ENCODE measurements around the gene RLF.
A peak's percentile ranks its signal among the peaks of the same experiment; 100 is the strongest.

The RLF gene, protein sequence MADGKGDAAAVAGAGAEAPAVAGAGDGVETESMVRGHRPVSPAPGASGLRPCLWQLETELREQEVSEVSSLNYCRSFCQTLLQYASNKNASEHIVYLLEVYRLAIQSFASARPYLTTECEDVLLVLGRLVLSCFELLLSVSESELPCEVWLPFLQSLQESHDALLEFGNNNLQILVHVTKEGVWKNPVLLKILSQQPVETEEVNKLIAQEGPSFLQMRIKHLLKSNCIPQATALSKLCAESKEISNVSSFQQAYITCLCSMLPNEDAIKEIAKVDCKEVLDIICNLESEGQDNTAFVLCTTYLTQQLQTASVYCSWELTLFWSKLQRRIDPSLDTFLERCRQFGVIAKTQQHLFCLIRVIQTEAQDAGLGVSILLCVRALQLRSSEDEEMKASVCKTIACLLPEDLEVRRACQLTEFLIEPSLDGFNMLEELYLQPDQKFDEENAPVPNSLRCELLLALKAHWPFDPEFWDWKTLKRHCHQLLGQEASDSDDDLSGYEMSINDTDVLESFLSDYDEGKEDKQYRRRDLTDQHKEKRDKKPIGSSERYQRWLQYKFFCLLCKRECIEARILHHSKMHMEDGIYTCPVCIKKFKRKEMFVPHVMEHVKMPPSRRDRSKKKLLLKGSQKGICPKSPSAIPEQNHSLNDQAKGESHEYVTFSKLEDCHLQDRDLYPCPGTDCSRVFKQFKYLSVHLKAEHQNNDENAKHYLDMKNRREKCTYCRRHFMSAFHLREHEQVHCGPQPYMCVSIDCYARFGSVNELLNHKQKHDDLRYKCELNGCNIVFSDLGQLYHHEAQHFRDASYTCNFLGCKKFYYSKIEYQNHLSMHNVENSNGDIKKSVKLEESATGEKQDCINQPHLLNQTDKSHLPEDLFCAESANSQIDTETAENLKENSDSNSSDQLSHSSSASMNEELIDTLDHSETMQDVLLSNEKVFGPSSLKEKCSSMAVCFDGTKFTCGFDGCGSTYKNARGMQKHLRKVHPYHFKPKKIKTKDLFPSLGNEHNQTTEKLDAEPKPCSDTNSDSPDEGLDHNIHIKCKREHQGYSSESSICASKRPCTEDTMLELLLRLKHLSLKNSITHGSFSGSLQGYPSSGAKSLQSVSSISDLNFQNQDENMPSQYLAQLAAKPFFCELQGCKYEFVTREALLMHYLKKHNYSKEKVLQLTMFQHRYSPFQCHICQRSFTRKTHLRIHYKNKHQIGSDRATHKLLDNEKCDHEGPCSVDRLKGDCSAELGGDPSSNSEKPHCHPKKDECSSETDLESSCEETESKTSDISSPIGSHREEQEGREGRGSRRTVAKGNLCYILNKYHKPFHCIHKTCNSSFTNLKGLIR (N-terminal part only)

GRCh38 chr1:40161125-40161887, at the start of gene RLF:
TSS of gene RLF (plus strand) at chr1:40161387. CDS start at chr1:40161400, 13 bp downstream.
- peak; percentile 94 for FAIRE-seq
- peak; percentile 93 for DNase-seq (ENCODE audit: insufficient read length, low spot score)

DNA sequence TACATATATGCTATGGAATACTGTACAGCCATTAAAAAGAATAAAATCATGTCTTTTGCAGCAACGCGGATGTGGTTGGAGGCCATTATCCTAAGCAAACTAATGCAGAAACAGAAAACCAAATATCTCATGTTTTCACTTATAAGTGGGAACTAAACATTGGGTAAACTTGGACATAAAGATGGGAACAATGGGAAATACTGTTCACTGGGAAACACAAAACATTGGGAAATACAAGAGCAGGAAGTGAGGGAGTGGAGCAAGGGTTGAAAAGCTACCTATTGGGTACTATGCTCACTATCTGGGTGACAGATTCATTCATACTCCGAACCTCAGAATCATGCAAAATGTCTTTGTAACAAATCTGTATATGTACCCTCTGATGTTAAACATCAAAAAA, 46.8 kb upstream of the RLF start:
- DNase-seq (ENCODE audit: insufficient read length, low spot score) (no peak), FAIRE-seq (no peak)

DNA sequence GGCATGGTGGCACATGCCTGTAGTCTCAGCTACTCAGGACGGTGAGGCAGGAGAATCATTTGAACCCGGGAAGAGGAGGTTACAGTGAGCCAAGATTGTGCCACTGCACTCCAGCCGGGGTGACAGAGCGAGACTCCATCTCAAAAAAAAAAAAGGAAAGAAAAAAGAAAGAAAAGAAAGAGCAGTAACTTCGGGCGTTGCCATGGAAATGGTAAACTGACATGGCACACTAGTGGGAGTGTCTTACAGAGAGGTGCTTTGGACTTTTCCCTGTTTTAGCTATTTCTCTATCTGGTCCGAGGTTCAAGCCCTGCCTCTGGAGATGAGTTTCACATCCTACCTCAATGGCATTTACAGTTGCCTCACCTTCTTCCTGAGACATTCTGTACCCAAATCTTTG, 41.1 kb upstream of the RLF start:
- DNase-seq (ENCODE audit: insufficient read length, low spot score), result no peak
- FAIRE-seq, result no peak

GRCh38 chr1:40122855-40123254, 38.3 kb upstream of the RLF start:
- FAIRE-seq, result no peak
- DNase-seq (ENCODE audit: insufficient read length, low spot score), result no peak

DNA sequence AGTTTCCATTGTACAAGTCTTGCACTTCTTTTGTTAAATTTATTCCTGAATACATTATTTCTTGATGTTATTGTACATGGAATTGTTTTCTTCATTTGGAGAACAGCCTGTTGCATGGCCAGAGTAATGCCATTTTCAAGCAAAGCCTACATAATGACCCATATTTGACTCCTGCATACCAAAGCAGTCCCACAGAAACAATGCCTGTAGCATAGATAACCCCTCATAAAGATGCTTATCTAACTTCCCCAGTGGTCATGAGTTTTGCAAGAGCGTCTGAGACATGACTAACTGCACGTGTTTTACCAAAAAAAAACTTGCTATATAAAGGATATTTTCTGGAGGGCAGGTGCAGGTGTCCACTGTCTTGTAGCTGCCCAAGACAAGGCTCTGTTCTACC, 30.3 kb upstream of the RLF start:
- FAIRE-seq, result no peak
- DNase-seq (ENCODE audit: insufficient read length, low spot score), result peak; percentile 30

GRCh38 chr1:40132383-40133311, 28.5 kb upstream of the RLF start:
- DNase-seq (ENCODE audit: insufficient read length, low spot score) (no peak), FAIRE-seq (no peak)

- FAIRE-seq (no peak), DNase-seq (ENCODE audit: insufficient read length, low spot score) (no peak)
Measured at GRCh38 chr1:40133312-40133665, 27.9 kb upstream of the RLF start.

GRCh38 chr1:40133839-40134238, 27.3 kb upstream of the RLF start:
- FAIRE-seq, result no peak
- DNase-seq (ENCODE audit: insufficient read length, low spot score), result no peak

DNA sequence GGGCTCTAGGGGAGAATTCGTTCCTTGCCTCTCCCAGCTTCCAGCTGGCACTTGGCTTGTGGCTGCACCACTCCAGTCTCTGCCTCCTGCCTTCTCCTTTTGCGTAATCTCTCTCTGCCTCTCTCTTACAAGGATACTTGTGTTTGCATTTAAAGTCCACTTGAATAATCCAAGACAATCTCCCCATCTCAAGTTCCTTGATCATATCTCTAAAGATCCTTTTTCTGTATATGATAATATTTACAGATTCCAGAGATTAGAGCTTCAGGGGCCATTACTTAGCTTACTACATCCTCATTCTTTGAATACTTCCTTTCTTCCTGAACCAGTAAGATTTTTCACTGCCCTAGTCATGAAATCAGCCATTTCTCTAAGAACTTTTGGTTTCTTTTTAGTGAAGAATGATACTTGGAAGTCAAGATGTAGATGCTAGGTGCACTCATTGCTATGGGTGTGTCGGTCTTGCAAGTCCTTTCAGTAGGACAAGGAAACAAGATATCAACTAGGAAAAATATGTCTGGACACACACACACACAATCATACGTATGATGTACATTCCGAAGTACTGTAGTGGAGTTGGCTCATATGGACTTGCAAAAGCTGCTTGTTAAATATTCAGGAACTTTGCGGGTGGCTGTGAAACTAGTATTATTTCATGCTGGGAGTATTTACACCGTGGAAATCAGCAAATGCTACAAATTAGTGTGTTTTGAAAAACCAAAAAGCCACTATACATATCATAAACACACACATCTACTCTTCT, 20.8 kb upstream of the RLF start:
- FAIRE-seq, result no peak

DNA sequence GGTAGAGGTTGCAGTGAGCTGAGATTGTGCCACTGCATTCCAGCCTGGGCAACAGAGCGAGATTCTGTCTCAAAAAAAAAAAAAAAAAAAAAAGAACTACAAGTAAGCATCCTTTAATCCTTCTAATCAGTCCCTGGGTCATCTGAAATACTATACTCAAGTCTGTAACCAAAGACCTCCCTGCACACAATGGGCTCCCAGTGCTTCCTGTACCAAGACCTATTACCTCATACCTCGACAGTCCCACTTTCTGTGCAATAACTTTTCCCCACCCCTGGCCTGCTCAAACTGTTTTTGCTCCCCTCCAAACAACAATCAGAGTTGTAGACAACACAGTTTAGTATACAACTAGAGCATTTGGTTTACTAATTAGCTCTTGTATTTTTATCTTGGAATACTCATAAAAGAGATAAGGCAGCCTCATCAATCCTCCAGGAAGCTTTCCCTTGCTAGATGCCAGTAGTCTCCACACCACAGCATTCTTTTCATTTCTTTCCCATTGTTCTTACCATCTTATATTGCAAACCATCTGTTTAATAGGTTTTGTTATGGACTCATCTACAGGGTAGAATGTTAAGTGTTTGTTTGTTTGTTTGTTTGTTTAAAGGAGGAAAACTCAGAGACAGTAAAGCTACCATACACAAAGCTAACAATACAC, 19.2 kb upstream of the RLF start:
- no peak for DNase-seq (ENCODE audit: insufficient read length, low spot score)

More for the DNA sequence above, 20.8 kb upstream of the RLF start:
- no peak for DNase-seq (ENCODE audit: insufficient read length, low spot score)

DNA sequence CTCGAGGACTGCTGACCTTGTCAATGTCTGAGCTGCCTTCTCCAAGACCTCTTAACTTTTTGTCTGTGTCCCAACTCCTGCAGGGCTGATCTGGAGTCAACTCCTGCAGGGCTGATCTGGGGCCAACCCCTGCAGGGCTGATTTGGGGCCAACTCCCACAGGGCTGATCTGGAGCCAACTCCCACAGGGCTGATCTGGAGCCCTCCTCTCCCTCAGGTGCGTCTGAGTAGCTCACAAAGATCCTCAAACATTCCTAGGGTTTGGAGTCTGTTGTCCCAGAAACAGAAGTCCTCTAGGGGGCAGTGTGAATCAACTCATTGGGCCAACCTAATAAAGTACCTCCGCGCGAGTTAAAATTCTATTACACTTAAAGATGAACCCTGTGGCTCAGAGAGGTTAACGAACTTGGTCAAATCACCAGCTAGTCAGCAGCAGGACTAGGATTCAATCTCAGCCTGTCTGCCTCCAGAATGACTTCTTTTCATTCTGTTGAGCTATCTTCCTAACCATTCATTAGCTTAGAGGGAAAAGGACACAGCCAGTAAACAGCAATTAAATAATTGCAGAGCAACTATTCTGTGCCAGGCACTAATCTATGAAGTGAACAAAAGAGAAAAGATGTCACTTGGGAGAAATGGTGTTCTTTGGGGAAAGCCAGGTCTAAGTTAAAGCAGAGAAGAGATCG, 17.2 kb upstream of the RLF start:
- DNase-seq (ENCODE audit: insufficient read length, low spot score) (peak; percentile 50), FAIRE-seq (no peak)

More for the DNA sequence above, 19.2 kb upstream of the RLF start:
- no peak for FAIRE-seq

DNA sequence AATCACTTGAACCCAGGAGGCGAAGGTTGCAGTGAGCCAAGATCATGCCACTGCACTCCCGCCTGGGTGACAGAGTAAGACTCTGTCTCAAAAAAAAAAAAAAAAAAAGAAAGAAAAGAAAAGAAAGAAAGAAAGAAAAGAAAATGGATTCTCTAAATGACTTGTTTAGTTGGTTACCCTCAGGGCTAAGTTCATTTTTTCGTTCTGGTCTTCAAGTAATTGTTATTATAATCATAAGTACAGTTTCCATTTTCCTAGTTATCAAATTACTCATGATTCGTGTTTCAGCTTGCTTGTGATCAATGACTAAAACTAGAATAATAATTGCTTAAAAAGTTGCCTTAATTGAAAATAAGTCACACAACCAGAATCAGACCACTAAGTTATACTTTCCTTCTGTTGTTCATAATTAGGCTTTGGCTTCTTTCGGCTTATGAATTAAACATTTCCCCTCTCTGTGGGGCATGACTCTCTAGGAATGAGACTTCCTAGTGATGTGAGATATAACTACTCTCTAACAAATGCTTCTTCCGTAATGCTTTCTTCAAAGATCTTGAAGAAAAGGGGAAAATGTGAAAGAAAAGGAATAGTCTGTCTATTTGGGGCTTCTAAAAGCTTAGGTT, 9.6 kb upstream of the RLF start:
- FAIRE-seq (no peak), DNase-seq (ENCODE audit: insufficient read length, low spot score) (no peak)

- FAIRE-seq (no peak), DNase-seq (ENCODE audit: insufficient read length, low spot score) (no peak)
Measured at GRCh38 chr1:40153073-40153770, 8.0 kb upstream of the RLF start.

DNA sequence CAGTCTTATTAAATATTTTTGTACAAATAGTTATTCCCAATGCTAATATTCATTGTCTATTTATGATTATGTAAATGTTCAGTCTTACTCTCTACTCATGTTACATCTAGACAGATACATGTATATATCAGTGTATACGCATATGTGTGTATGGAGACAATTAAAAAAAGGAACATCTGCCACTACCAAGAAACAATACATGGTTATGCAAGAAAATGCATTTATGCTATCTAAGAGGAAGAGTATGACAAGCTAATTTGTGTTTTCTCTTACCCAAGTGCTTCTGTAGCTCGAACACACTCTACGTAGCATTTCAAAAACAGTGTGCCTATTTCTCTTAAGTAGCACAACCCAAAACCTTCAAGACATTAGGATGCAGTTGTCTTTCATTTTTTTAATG, 6.1 kb upstream of the RLF start:
- DNase-seq (ENCODE audit: insufficient read length, low spot score) (no peak), FAIRE-seq (no peak)

DNA sequence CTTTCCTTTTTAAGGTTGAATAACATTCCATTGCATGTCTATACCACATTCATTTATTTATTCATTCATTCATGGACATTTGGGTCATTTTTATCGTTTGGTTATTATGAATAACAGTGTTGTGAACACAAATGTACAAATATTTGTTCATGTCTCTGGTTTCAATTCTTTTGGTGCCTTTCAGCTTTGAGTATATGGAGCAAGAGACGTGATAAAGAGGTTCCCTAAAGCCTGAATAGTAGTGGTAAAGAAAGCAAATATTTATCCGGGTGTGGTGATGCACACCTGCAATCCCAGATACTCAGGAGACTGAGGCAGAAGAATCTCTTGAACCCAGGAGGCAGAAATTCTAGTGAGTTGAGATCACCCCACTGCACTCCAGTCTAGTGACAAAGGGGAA, 5.3 kb upstream of the RLF start:
- FAIRE-seq (no peak), DNase-seq (ENCODE audit: insufficient read length, low spot score) (no peak)

DNA sequence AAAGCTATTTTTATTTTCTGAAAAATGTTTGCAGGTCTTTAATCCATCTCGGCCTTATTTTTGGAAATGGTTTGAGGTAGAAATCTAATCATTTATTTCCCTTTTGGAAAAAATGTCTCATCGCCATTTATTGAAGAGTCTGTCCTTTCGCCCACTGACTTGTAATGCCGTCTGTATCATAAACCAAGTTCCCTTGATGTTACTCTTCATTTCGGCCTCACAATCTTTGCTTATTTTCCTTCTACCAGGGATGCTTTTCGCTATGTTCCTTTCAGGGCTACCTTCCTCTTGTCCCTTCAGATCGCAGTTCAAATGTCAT, 422 bp upstream of the RLF start:
- no peak for DNase-seq (ENCODE audit: insufficient read length, low spot score)
- no peak for FAIRE-seq
